Muscle of leg (tissue), 16 donors: ENCODE results near the gene TYW1B. TPM values are rescaled to one million over a fixed set of nuclear protein-coding genes. Genes with fewer than 3 reads are reported as not detected.
"Not testable (repeated sequence)": the region's sequence is repeated elsewhere in the genome, so short reads cannot be mapped to it uniquely, and the experiment has no call there.

Experiments used
- DNase-seq: peaks from one replicate; pipeline ENCODE4 v3.0.0; 2013
- H3K27ac ChIP-seq: one replicate; pipeline ENCODE4 v1.5.1; 2013; ENCODE audit warnings: mild to moderate bottlenecking, low read length, control low read depth
- H3K27me3 ChIP-seq: one replicate; pipeline ENCODE4 v1.6.1; 2013; ENCODE audit warnings: low read length; ENCODE audit not compliant: control insufficient read depth, insufficient read depth
- H3K36me3 ChIP-seq: one replicate; pipeline ENCODE4 v1.6.1; 2013; ENCODE audit warnings: low read length; ENCODE audit not compliant: control insufficient read depth, insufficient read depth
- H3K4me1 ChIP-seq: one replicate; pipeline ENCODE4 v1.6.1; 2013; ENCODE audit warnings: low read length; ENCODE audit not compliant: control insufficient read depth, insufficient read depth
- H3K4me3 ChIP-seq: one replicate; pipeline ENCODE4 v1.5.1; 2013; ENCODE audit warnings: low read length, control low read depth
- H3K9me3 ChIP-seq: replicated peaks from 2 replicates; pipeline ENCODE4 v1.6.1; 2013; ENCODE audit warnings: low read depth, low read length; ENCODE audit not compliant: control insufficient read depth
- WGBS: methylation state at CpG from one replicate; pipeline ENCODE4 v1.1.5; 2013; ENCODE audit warnings: missing lambda C conversion rate; ENCODE audit not compliant: insufficient coverage; 5-methylcytosine and 5-hydroxymethylcytosine counted together
- long read RNA-seq, 11 donors: transcript quantifications; one replicate each; lab custom pipeline, GENCODE V29; 2026
- polyA plus RNA-seq, 8 donors: library from polyadenylated mRNA; unstranded; fragments of 120-200 nt; gene quantifications; one replicate each; pipeline versions ENCODE4 v1.2.1 to v1.2.3, GENCODE V29; 2013; ENCODE audit warnings: inconsistent platforms in 1 of 8, low replicate concordance in 1 of 8; ENCODE audit not compliant: insufficient read length in 8 of 8, insufficient read depth in 1 of 8
- total RNA-seq: library from RNA; stranded (reverse); fragments of 120-200 nt; gene quantifications from one replicate; pipeline ENCODE4 v1.2.4, GENCODE V29; 2013

The TYW1B gene, protein sequence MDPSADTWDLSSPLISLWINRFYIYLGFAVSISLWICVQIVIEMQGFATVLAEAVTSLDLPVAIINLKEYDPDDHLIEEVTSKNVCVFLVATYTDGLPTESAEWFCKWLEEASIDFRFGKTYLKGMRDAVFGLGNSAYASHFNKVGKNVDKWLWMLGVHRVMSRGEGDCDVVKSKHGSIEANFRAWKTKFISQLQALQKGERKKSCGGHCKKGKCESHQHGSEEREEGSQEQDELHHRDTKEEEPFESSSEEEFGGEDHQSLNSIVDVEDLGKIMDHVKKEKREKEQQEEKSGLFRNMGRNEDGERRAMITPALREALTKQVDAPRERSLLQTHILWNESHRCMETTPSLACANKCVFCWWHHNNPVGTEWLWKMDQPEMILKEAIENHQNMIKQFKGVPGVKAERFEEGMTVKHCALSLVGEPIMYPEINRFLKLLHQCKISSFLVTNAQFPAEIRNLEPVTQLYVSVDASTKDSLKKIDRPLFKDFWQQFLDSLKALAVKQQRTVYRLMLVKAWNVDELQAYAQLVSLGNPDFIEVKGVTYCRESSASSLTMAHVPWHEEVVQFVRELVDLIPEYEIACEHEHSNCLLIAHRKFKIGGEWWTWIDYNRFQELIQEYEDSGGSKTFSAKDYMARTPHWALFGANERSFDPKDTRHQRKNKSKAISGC
- total RNA-seq (10.3 TPM), polyA plus RNA-seq (1 to 10 TPM; 3.0 to 6.0 (median 4.5) TPM)
- long read RNA-seq, donor 1, result 0 reads
- long read RNA-seq, donor 2, result 0 reads
- long read RNA-seq, donor 3, result 0 reads
- long read RNA-seq, donor 4, result 0 reads
- long read RNA-seq, donor 5, partial matches to known transcripts, result 111 of 146 reads
- long read RNA-seq, donor 5, other reads (novel, unspliced or antisense), result 35 of 146 reads
- long read RNA-seq, donor 6, result 0 reads
- long read RNA-seq, donor 7, partial matches to known transcripts, result 0 of 1 reads
- long read RNA-seq, donor 7, other reads (novel, unspliced or antisense), result 0 of 1 reads
- long read RNA-seq, donor 8, result 0 reads
- long read RNA-seq, donor 9, result 0 reads
- long read RNA-seq, donor 10, result 0 reads
- long read RNA-seq, donor 11, result 0 reads

DNA sequence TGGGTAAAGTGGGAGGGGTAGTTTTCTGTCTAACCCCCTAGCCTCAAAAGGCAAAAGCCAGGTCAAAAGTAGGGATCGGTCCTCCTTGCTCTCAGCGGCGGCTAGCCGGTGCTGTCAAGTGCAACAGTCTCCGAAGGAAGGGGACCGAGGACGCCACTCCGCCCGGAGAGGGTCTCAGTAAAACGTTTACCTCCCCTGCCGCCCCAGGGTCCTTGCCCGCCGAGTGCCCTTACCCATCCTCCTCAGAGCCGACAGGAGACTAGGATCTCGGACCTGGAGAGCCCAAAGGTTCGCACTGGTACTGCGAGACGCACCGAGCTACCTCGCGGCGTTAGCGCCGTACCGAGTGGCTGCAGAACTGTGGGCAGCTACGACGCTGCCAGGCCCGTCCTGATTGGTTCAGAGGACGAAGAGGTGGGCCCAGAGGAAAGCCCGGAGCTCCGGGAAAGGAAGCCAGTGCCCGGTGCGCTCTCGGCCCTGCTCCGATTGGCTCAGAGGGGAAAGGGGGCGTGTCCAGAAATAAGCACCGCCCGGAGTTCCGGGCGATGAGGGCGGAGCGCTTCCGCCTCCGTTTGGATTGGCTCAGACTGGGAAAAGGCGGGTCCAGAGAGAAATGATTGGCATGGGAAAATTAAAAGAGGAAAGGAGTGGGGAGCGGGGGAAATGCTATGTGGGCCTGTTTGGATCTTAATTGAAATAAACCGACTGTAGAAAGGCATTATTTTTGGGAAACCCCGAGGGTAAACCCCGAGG is at the start of gene TYW1B:
TSS of gene TYW1B (minus strand) at position 362 of the 753 bp plus-strand sequence. CDS start at position 237, 125 bp downstream.
- not testable (repeated sequence) for H3K9me3 ChIP-seq, H3K27me3 ChIP-seq, H3K4me1 ChIP-seq
- H3K4me3 ChIP-seq, result peak within 1 kb of the TSS; percentile 80
- under 1% methylated on average over 27 of the region's 49 CpGs for WGBS
- peak; percentile 99 for DNase-seq
- peaks cover 15% of the 10 kb centered on the region for H3K36me3 ChIP-seq
- H3K27ac ChIP-seq, result peak within 1 kb of the TSS; percentile 85

GRCh38 chr7:72867591-72867990 is 39.6 kb upstream of the TYW1B start:
- not testable (repeated sequence) for H3K27me3 ChIP-seq, H3K4me3 ChIP-seq, H3K27ac ChIP-seq, H3K4me1 ChIP-seq, DNase-seq, H3K9me3 ChIP-seq, H3K36me3 ChIP-seq
- WGBS, result no CpG with 5 or more reads among the region's 7 CpGs

GRCh38 chr7:72858846-72859400 is 30.9 kb upstream of the TYW1B start:
- H3K4me3 ChIP-seq, H3K27ac ChIP-seq, H3K4me1 ChIP-seq, H3K9me3 ChIP-seq, DNase-seq, H3K27me3 ChIP-seq, H3K36me3 ChIP-seq: not testable (repeated sequence)
- 67% methylated on average over 8 of the region's 9 CpGs for WGBS

DNA sequence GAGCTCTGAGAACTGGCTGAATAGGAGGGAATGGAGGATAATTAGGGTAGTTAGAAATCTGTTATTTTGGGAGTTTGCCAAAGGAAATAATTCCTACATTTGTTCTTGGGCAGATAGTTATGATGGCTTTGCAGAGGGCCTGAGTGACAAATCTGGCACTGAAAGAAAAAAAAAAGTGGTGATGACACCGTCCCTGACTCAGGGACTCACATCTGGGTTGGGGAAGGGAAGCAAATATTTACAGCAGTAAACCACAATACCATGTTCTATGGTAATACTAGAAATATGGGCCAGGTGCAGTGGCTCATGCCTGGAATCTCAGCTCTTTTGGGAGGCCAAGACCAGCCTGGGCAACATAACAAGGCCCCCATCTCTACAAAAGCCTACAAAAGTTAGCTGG is 29.9 kb upstream of the TYW1B start:
- not testable (repeated sequence) for H3K27me3 ChIP-seq, DNase-seq, H3K9me3 ChIP-seq, H3K4me1 ChIP-seq, H3K36me3 ChIP-seq, H3K27ac ChIP-seq, H3K4me3 ChIP-seq
- WGBS, result no CpG with 5 or more reads among the region's 1 CpG

- not testable (repeated sequence) for H3K27me3 ChIP-seq, H3K27ac ChIP-seq, H3K9me3 ChIP-seq, DNase-seq, H3K36me3 ChIP-seq, H3K4me1 ChIP-seq, H3K4me3 ChIP-seq
- no CpG with 5 or more reads among the region's 6 CpGs for WGBS
These were observed 27.3 kb upstream of the TYW1B start for GRCh38 chr7:72855261-72855660.

DNA sequence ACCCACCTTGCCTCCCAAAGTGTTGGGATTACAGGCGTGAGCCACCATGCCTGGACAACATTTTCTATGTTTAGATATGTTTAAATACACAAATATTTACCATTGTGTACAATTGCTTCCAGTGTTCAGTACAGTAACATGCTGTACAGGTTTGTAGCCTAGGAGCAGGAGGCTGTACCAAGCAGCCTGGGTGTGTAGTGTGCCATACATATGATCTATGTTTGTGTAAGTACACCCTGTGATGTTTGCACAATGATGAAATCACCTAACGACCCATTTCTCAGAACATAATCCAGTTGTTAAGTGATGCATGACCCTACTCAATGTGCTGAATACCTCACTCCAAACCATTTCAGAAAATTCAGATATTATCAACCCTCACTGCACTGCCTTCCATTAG is 24.9 kb upstream of the TYW1B start:
- H3K27me3 ChIP-seq, DNase-seq, H3K36me3 ChIP-seq, H3K4me1 ChIP-seq, H3K9me3 ChIP-seq, H3K27ac ChIP-seq, H3K4me3 ChIP-seq: not testable (repeated sequence)
- no CpG with 5 or more reads among the region's 2 CpGs for WGBS

GRCh38 chr7:72850746-72851145 is 22.7 kb upstream of the TYW1B start:
- H3K4me3 ChIP-seq, H3K27ac ChIP-seq, DNase-seq, H3K9me3 ChIP-seq, H3K4me1 ChIP-seq, H3K27me3 ChIP-seq, H3K36me3 ChIP-seq: not testable (repeated sequence)
- WGBS, result no CpG with 5 or more reads among the region's 3 CpGs

GRCh38 chr7:72844146-72844545 is 16.1 kb upstream of the TYW1B start:
- H3K27me3 ChIP-seq, H3K9me3 ChIP-seq, H3K27ac ChIP-seq, H3K36me3 ChIP-seq, H3K4me1 ChIP-seq, H3K4me3 ChIP-seq, DNase-seq: not testable (repeated sequence)
- WGBS, result 94% methylated on average over 13 of the region's 15 CpGs

DNA sequence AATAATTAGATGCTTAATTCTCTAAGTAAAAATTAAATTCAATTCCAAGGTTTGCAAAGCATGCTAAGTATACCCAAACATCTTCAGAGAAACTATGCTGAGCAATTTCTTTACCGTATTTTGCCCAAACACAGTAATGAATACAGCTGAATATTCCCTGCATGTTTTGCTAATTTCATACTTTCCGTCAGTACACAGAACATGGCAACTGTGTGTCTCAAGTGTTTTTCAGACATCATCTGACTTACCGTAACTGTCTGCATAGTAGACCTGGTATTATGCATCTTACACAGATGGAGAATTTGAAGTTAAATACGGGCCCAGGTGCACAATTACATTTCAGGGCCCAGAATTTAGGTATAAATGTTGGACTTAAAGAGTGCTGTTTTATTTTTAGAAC is 15.2 kb upstream of the TYW1B start:
- H3K4me1 ChIP-seq, H3K27me3 ChIP-seq, H3K36me3 ChIP-seq, H3K9me3 ChIP-seq, H3K4me3 ChIP-seq, DNase-seq, H3K27ac ChIP-seq: not testable (repeated sequence)
- WGBS, result no CpG with 5 or more reads among the region's 4 CpGs
